ENCODE data around the gene GTF3C4.

Gene GTF3C4

DNA sequence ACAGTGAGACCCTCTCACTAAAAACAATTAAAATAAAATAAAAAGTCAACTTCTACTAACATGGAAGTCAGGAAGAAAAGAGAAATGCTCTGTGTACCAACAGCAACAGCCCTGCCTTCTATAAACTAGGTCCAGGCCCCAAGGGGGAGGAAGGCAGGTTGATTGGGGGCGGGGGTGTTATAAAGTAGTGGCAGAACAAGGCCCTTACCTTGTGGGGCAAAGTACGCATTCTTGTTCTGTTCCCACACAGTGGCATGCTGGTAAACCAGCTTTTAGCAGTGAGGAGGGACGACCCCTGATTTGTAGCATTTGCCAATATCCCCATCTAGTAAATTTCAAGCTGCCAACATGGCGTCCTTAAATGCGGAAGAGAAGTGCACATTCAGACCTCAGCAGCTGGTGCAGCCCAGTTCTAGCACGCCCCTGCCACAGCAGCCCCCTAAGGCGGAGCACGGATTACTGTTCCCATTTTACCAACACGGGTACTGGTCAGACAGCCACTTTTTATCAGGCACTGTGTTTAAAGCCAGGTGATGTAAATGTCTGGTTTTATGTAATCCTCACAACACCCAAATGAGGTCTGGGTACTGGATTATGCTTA lies 69.5 kb downstream of the GTF3C4 start:
- no peak for DNase-seq

DNA sequence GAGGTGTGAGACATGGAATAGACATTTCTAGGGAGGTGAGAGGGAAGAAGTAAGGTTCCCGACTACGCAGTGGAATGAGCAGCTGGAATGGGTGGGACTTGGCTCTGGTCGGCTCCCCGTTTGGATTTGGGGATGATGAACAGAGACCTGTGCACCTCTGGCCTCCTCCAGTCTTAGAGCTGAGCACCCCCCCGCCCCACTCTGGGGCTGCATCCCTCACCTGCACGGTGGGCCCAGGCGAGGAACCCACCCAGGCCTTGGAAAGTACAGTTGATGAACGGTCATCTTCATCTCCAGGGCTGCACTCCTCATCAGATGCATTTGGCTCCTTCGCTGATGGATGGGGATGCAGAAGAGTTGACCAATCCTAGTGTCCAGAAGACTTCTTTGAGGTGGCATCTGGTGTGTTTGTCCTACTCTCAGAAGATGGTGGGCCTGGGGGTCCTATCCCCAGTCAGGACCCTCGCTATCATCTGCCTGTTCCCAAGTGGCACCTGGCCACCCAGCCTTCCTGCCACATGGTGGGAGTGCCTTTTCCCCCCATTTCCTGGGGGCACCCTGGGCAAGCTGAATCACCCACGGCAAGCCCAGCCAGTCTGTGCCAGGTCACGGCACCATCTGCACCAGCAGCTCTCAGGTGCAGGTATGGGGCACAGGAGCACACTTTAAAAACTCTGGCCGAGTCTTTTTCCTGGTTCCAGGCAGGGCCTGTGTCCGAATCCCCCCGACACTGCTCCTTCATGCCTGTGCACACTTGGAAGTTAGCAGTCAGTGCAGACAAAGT lies 70.5 kb downstream of the GTF3C4 start:
- DNase-seq = no peak

DNA sequence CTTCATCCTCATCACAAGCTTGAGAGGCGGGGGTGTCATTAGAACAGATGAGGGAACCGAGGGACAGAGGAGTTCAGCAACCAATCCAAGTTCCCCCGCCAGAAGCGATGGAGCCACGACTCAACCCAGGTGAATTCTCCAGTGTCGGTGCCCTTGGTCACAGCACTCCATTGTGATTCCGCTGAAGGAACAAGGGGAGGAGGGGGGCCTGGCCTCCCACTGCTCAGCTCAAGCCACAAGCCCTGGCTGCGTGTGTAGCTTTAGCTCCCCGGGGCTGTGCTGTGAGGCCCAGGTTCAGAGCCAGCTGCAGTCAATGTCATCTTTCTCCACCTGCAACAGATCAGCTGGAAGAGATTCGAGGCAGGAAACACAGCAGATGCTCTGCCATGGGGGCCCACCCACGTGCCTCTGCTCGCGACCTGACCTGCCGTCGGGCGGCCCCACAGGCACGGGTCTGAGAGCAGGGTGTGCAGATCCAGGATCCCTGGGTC lies 72.6 kb downstream of the GTF3C4 start:
- DNase-seq = no peak

- DNase-seq = no peak
Observed at GRCh38 chr9:132743931-132744479, 73.7 kb downstream of the GTF3C4 start.
